G401 (cell line): Measurements from ENCODE around the gene HIRA. TPM values are rescaled to one million over a fixed set of nuclear protein-coding genes. Genes with fewer than 3 reads are reported as not detected.
"Not testable (repeated sequence)": the region's sequence is repeated elsewhere in the genome, so short reads cannot be mapped to it uniquely, and the experiment has no call there.

Experiments used
- DNase-seq: peaks from one replicate; pipeline ENCODE4 v3.0.0-alpha.2; 2015; ENCODE audit warnings: low spot score
- in situ Hi-C: cut with HindIII; loops from 2 replicates; pipeline ENCODE4 v1.10.0; 2016; ENCODE audit warnings: low sequenced_read_pairs, mixed read lengths
- total RNA-seq: library from RNA; depleted of rRNA; stranded (reverse); fragments of >200 nt; shearing (Covaris generic); gene quantifications from 2 replicates; pipeline ENCODE4 v1.2.3, GENCODE V29; 2014; rRNA removed

Gene HIRA
- total RNA-seq, 1 experiment from 2014 or later: 41.5 TPM

- in situ Hi-C loops, DNase-seq: not testable (repeated sequence)
These were observed 125.0 kb downstream of the HIRA start for GRCh38 chr22:19306535-19306934.

GRCh38 chr22:19304547-19304946 is 127.0 kb downstream of the HIRA start:
- in situ Hi-C loops: no loop called here
- no peak for DNase-seq

- in situ Hi-C loops: no loop called here
- no peak for DNase-seq
These were observed 127.7 kb downstream of the HIRA start for GRCh38 chr22:19303785-19304184.

- in situ Hi-C loops: no loop called here
- DNase-seq: no peak
These were observed 135.8 kb downstream of the HIRA start for GRCh38 chr22:19295733-19296132.

- DNase-seq: peak; percentile 16
- in situ Hi-C loops: no loop called here
These were observed 138.9 kb downstream of the HIRA start for GRCh38 chr22:19292458-19293230.

- in situ Hi-C loops: no loop called here
- DNase-seq: peak; percentile 79
These were observed 139.7 kb downstream of the HIRA start, which contains the start of gene CLTCL1 for GRCh38 chr22:19291580-19292457. TSS of gene CLTCL1 (minus strand) at chr22:19291719. CDS start at chr22:19291641, 78 bp downstream.

- in situ Hi-C loops: no loop called here
These were observed 140.3 kb downstream of the HIRA start for GRCh38 chr22:19291218-19291579.

GRCh38 chr22:19290400-19291217 is 140.9 kb downstream of the HIRA start:
- DNase-seq: peak; percentile 25
- in situ Hi-C loops: no loop called here

More at GRCh38 chr22:19291218-19291579, 140.3 kb downstream of the HIRA start:
- no peak for DNase-seq

- in situ Hi-C loops: no loop called here
- DNase-seq: no peak
These were observed 141.9 kb downstream of the HIRA start for GRCh38 chr22:19289475-19290161.

GRCh38 chr22:19287889-19288288 is 143.6 kb downstream of the HIRA start:
- DNase-seq: no peak
- in situ Hi-C loops: no loop called here

GRCh38 chr22:19287076-19287707 is 144.3 kb downstream of the HIRA start:
- in situ Hi-C loops: no loop called here

GRCh38 chr22:19285831-19286230 is 145.7 kb downstream of the HIRA start:
- in situ Hi-C loops: no loop called here
- no peak for DNase-seq

More at GRCh38 chr22:19287076-19287707, 144.3 kb downstream of the HIRA start:
- peak; percentile 18 for DNase-seq

Other genes starting within 250 kb of the HIRA start
- 4.9 and 9.4 TPM in 2 replicates for gene CLTCL1, start 140.0 kb downstream of the HIRA start, total RNA-seq
- gene MRPL40, start 812 bp upstream of the HIRA start, total RNA-seq: 48.9 and 61.5 TPM in 2 replicates
- gene C22orf39, start 16.0 kb upstream of the HIRA start, total RNA-seq: 60.2 and 63.3 TPM in 2 replicates
- gene UFD1, start 47.5 kb upstream of the HIRA start, total RNA-seq: 74.1 and 84.8 TPM in 2 replicates
- gene CDC45, start 48.2 kb upstream of the HIRA start, total RNA-seq: 43.4 and 46.7 TPM in 2 replicates
- not detected in 2 replicates for gene CLDN5, start 92.7 kb upstream of the HIRA start, total RNA-seq